HT-29 (cell line): ENCODE measurements around the gene SDF4. TPM values are rescaled to one million over a fixed set of nuclear protein-coding genes. Genes with fewer than 3 reads are reported as not detected.
"Not testable (repeated sequence)": the region's sequence is repeated elsewhere in the genome, so short reads cannot be mapped to it uniquely, and the experiment has no call there.

Experiments used
- DNase-seq: peaks from one replicate; pipeline ENCODE4 v3.0.0-alpha.2; 2015; ENCODE audit warnings: low spot score
- total RNA-seq: library from RNA; depleted of rRNA; stranded (reverse); fragments of >200 nt; shearing (Covaris generic); gene quantifications from 2 replicates; pipeline ENCODE4 v1.2.3, GENCODE V29; 2014

The SDF4 gene
- total RNA-seq, 1 experiment from 2014 or later, result 188 TPM

GRCh38 chr1:1179983-1180861 lies 51.6 kb downstream of the SDF4 start:
- no peak for DNase-seq

- no peak for DNase-seq
Measured at GRCh38 chr1:1179346-1179982, 52.3 kb downstream of the SDF4 start.

- no peak for DNase-seq
Measured at GRCh38 chr1:1178794-1179331, 52.9 kb downstream of the SDF4 start.

- DNase-seq, result no peak
Measured at GRCh38 chr1:1177452-1178206, 54.2 kb downstream of the SDF4 start.

- DNase-seq, result no peak
Measured at GRCh38 chr1:1176931-1177330, 54.9 kb downstream of the SDF4 start.

GRCh38 chr1:1176063-1176761 lies 55.6 kb downstream of the SDF4 start:
- DNase-seq, result not testable (repeated sequence)

GRCh38 chr1:1175221-1176062 lies 56.4 kb downstream of the SDF4 start:
- no peak for DNase-seq

- DNase-seq, result peak; percentile 54
Measured at GRCh38 chr1:1173793-1174415, 57.9 kb downstream of the SDF4 start, which contains the start of gene TTLL10. Gene TTLL10, plus strand, starts transcription at chr1:1173880. Its CDS starts 5,336 bp downstream, at chr1:1179216.

- no peak for DNase-seq
Measured at GRCh38 chr1:1173061-1173792, 58.6 kb downstream of the SDF4 start.

GRCh38 chr1:1171546-1172340 lies 60.1 kb downstream of the SDF4 start:
- DNase-seq, result peak; percentile 57

- DNase-seq, result no peak
Measured at GRCh38 chr1:1171161-1171545, 60.6 kb downstream of the SDF4 start.

- peak; percentile 47 for DNase-seq
Measured at GRCh38 chr1:1170215-1171091, 61.3 kb downstream of the SDF4 start.

GRCh38 chr1:1169429-1170214 lies 62.2 kb downstream of the SDF4 start:
- peak; percentile 47 for DNase-seq

GRCh38 chr1:1168451-1169411 lies 63.1 kb downstream of the SDF4 start:
- peak; percentile 48 for DNase-seq

GRCh38 chr1:1167841-1168450 lies 63.9 kb downstream of the SDF4 start:
- DNase-seq, result peak; percentile 21
